Hepatocyte (in vitro differentiated cells): ENCODE measurements around the gene NAV2.

Experiments
- EZH2 ChIP-seq: fragments of 200-600 bp; sonication (generic); IDR thresholded peaks from 2 replicates; pipeline ENCODE4 v1.6.1; 2016; ENCODE audit warnings: antibody characterized with exemption, mild to moderate bottlenecking, borderline replicate concordance
- EZH2phosphoT487 ChIP-seq: fragments of 200-600 bp; sonication (generic); IDR thresholded peaks from one replicate; pipeline ENCODE4 v1.6.1; 2018; ENCODE audit warnings: antibody characterized with exemption, mild to moderate bottlenecking, low read depth, moderate library complexity; ENCODE audit not compliant: unreplicated experiment, severe bottlenecking
- TF ChIP-seq, protein P1 (sequence below): fragments of 200-600 bp; sonication (generic); IDR thresholded peaks from 2 replicates; pipeline ENCODE4 v1.5.1; 2016; ENCODE audit warnings: antibody characterized with exemption, mild to moderate bottlenecking; ENCODE audit not compliant: poor library complexity

DNA sequence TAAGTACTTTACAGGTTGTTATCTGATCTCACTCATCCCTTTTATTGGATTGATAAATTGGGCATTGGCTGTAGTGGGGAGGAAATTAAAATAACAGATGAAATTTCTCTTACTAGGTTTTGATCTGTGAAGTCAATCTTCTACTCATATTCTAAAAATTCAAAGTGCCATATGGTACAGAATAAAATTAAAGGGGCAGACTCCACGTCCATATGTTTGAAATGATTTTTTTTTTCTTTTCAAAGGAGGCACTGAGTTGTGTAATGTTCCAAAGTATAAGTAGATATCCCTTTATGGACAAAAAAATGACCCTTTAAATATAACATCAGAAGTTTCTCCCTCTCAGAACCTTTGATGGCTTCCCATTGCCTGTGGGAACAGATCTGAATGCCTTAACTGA lies 240.3 kb downstream of the NAV2 start:
- TF ChIP-seq, protein P1, sequence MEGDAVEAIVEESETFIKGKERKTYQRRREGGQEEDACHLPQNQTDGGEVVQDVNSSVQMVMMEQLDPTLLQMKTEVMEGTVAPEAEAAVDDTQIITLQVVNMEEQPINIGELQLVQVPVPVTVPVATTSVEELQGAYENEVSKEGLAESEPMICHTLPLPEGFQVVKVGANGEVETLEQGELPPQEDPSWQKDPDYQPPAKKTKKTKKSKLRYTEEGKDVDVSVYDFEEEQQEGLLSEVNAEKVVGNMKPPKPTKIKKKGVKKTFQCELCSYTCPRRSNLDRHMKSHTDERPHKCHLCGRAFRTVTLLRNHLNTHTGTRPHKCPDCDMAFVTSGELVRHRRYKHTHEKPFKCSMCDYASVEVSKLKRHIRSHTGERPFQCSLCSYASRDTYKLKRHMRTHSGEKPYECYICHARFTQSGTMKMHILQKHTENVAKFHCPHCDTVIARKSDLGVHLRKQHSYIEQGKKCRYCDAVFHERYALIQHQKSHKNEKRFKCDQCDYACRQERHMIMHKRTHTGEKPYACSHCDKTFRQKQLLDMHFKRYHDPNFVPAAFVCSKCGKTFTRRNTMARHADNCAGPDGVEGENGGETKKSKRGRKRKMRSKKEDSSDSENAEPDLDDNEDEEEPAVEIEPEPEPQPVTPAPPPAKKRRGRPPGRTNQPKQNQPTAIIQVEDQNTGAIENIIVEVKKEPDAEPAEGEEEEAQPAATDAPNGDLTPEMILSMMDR, result no peak
- TF ChIP-seq EZH2 (no peak), EZH2phosphoT487 (no peak)
